NCI-H510A treated with DMSO at 0.1 percent for 48 hours (cell line): Measurements from ENCODE around the gene PMVK.

ENCODE experiments used
- DNase-seq: peaks from one replicate; lab custom pipeline; 2025; lab: John Stamatoyannopoulos, UW

PMVK gene

GRCh38 chr1:154966111-154966510, 29.6 kb upstream of the PMVK start:
- DNase-seq = no peak

- DNase-seq = no peak
Measured at GRCh38 chr1:154964359-154964758, 27.8 kb upstream of the PMVK start.

- no peak for DNase-seq
Measured at GRCh38 chr1:154963643-154964042, 27.1 kb upstream of the PMVK start.

GRCh38 chr1:154962795-154963330, 26.3 kb upstream of the PMVK start:
- DNase-seq = no peak

GRCh38 chr1:154962156-154962749, 25.7 kb upstream of the PMVK start:
- peak; percentile 36 for DNase-seq

GRCh38 chr1:154961207-154962155, 25.0 kb upstream of the PMVK start, which contains the start of gene PYGO2:
Gene PYGO2, minus strand, starts transcription at chr1:154961782. Its CDS starts 206 bp downstream, at chr1:154961576.
- DNase-seq = peak; percentile 78

- no peak for DNase-seq
Measured at GRCh38 chr1:154960446-154961136, 24.1 kb upstream of the PMVK start.

- DNase-seq = no peak
Measured at GRCh38 chr1:154959426-154959780, 22.9 kb upstream of the PMVK start.

- DNase-seq = no peak
Measured at GRCh38 chr1:154958681-154959425, 22.3 kb upstream of the PMVK start.

- no peak for DNase-seq
Measured at GRCh38 chr1:154958036-154958435, 21.5 kb upstream of the PMVK start.

GRCh38 chr1:154957091-154957657, 20.7 kb upstream of the PMVK start:
- DNase-seq = no peak

- DNase-seq = no peak
Measured at GRCh38 chr1:154956544-154956941, 20.0 kb upstream of the PMVK start.

GRCh38 chr1:154955718-154956543, 19.4 kb upstream of the PMVK start, which contains the start of gene PBXIP1:
Gene PBXIP1, minus strand, starts transcription at chr1:154956099. Its CDS starts 2,378 bp downstream, at chr1:154953721.
- peak; percentile 95 for DNase-seq

- peak; percentile 63 for DNase-seq
Measured at GRCh38 chr1:154955039-154955717, 18.7 kb upstream of the PMVK start.

GRCh38 chr1:154954541-154954940, 18.0 kb upstream of the PMVK start:
- no peak for DNase-seq

GRCh38 chr1:154953611-154954038, 17.1 kb upstream of the PMVK start:
- DNase-seq = no peak

- DNase-seq = no peak
Measured at GRCh38 chr1:154952664-154953063, 16.1 kb upstream of the PMVK start.

- DNase-seq = no peak
Measured at GRCh38 chr1:154951901-154952657, 15.6 kb upstream of the PMVK start.

GRCh38 chr1:154948079-154948478, 11.6 kb upstream of the PMVK start:
- no peak for DNase-seq
